Kidney tubule cell (primary cell): ENCODE results near the gene COL4A2.

Experiments used
- DNase-seq: peaks from one replicate; pipeline ENCODE4 v3.0.0-alpha.2; 2018; ENCODE audit warnings: low spot score

The COL4A2 gene

GRCh38 chr13:110402299-110403069, 95.4 kb downstream of the COL4A2 start:
- no peak for DNase-seq

- peak; percentile 76 for DNase-seq
Observed at GRCh38 chr13:110403315-110403714, 96.2 kb downstream of the COL4A2 start.

- DNase-seq: no peak
Observed at GRCh38 chr13:110403721-110404120, 96.6 kb downstream of the COL4A2 start.

GRCh38 chr13:110404321-110404720, 97.2 kb downstream of the COL4A2 start:
- DNase-seq: no peak

DNA sequence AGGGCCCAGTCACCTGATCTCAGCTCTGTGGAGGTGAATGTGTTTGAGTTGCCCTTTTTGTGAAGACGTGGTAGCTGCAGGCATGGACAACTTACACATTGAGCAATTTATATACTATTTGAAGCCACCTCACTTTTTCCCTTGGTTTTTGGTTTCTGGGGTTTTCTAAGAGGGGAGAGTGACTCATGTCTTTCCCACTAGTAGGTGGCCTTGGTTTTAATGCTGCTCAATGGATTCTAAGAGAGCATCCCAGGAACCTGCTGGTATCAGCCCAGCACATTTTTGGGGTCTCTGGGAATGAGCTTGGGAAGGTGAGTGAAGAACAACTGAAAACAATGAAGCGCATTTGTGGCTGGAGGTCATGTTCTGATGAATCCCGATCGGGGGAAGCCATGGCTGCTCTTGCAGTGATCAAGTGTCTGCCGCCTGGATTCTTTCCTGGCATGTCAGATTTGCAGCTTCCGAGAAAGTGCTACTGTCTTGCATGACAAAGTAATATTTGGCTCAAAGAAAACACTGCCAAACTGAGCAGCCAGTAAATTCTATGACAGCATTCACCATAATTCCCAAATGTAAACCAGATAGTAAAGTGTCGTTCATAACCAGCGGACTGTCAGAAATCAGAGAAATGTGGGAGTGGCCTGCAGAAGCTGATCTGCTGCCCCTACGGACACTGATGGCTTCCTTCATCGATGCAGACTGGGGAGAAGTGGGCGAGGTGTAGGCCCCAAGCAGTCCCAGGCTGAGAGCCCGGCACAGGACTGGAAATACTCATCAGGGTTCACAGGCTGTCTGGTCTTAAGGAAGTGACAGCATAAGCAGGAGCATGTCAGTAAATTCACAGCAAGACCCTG, 98.7 kb downstream of the COL4A2 start:
- DNase-seq: no peak

GRCh38 chr13:110407021-110407420, 99.9 kb downstream of the COL4A2 start:
- no peak for DNase-seq

- DNase-seq: no peak
Observed at GRCh38 chr13:110407531-110407930, 100.4 kb downstream of the COL4A2 start.

DNA sequence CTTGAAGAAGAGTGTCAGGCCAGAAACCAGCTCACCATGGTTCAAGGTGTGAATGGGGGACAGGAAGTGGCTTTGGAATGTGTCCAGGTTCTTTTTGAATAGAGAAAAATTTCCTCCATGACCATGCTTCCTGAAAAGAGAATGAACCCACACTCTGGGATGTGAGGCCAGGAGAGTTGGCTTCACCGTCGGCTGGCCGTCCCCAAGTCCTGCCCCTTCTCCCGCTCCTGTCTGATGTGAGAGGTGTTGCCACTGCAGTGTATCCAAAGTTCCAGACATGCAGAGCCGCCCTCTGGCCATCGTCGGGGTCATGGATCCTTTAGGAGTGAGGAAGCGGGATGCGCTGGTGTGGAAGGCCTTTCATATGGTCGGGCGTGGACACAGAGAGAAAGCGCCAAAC, 101.2 kb downstream of the COL4A2 start:
- peak; percentile 41 for DNase-seq

GRCh38 chr13:110409581-110409992, 102.5 kb downstream of the COL4A2 start:
- peak; percentile 71 for DNase-seq

DNA sequence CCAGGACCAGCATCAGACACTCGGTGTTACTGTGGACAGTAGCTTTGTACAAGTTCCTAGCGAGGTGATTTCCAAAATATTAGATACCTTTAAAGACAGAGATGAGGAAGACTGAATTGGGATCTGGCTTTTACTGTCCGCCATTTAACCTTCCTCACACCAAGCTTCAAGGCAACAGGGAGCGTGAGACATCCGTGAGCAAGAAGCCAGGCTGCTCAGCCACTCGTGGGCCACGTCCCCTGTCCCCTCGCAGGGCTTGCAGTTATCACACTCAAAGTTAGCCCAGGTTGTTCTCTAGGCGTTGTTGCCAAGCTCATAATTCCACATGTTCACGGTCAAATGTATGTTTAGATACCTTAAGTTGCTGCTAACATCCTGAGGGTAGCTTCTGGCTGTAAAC, 102.9 kb downstream of the COL4A2 start:
- no peak for DNase-seq

GRCh38 chr13:110410936-110411687, 104.0 kb downstream of the COL4A2 start:
- peak; percentile 79 for DNase-seq

DNA sequence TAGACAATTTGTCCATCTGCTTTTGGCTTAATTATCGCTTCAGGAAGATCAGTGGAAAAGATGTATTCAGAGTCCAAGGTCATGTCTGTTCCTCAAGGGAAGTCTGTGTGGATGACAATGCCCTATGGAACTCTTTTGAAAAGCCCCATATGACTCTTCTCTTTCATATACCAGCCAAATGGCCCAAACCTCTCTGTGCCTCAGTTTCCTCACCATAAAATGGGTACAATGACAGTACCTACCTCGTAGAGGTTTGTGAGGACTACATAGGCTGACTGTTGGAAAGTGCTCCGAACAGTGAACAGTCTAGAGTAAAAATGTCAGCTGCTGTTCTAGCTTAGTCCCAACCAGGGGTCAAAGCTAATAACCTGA, 104.6 kb downstream of the COL4A2 start:
- no peak for DNase-seq

- DNase-seq: peak; percentile 98
Observed at GRCh38 chr13:110412132-110412914, 105.2 kb downstream of the COL4A2 start.

DNA sequence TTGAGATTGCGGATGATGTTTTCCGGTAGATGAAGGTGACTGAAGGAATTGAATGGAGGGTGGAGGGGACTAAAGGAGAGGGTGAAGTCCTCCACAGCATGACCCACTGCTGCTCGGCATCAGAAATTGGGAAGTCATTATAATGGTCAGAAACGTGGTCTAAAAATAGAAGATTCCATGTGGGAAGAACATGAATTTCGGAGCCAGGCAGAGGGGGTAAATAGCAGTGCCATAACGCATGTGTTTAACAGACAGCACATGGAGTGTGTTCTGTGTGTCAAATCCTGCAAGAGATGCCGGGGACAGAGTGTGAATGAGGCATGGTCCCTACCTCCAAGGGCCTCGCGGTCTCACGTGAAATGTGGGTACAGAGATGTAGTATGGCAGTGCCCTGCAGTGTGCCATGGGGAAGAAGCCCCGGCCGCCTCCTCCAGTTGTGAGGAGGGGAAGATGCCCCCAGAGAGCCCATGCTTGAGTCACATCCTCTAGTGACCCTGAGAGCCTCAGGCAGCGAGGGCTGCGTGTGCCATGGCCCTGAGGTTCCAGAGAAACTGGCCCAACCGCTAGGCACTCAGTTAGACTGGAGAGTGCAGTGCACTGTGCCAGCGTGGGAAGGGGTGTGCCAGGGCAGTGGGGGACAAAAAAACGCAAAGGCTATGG, 106.1 kb downstream of the COL4A2 start:
- DNase-seq: no peak

- DNase-seq: no peak
Observed at GRCh38 chr13:110413676-110414040, 106.6 kb downstream of the COL4A2 start.

- no peak for DNase-seq
Observed at GRCh38 chr13:110414283-110414682, 107.2 kb downstream of the COL4A2 start.

GRCh38 chr13:110414931-110415330, 107.8 kb downstream of the COL4A2 start:
- DNase-seq: no peak

DNA sequence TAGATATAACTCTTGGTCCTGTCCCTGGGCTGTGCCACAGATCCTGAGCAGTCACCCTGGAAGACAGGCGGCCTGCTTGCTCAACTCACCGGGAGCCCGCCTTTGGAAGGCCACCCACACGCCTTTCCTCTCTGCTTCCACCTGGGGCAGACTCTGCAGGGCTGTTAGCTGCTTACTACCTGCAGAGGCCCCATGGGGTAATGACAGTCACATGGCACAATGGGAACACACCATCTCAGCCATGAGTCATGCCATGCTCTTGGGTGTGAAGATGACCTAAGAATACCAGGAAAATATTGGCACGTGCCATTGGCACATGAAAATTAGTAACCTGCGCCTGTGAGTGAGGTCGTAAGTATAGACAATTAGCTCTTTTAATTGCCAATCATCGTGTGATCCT, 108.6 kb downstream of the COL4A2 start:
- peak; percentile 92 for DNase-seq

GRCh38 chr13:110416131-110417025, 109.3 kb downstream of the COL4A2 start:
- no peak for DNase-seq

- DNase-seq: no peak
Observed at GRCh38 chr13:110418944-110419343, 111.9 kb downstream of the COL4A2 start.
